NCI-H2107 treated with DMSO at 0.1 percent for 48 hours (cell line): ENCODE results near the gene MRFAP1.
A peak's percentile ranks its signal among the peaks of the same experiment; 100 is the strongest.
"Not testable (repeated sequence)": the region's sequence is repeated elsewhere in the genome, so short reads cannot be mapped to it uniquely, and the experiment has no call there.

Experiments used
- DNase-seq: peaks from one replicate; lab custom pipeline; 2025; ENCODE audit not compliant: unreplicated experiment; lab: John Stamatoyannopoulos, UW

Gene MRFAP1

GRCh38 chr4:6663596-6664393, 23.3 kb downstream of the MRFAP1 start:
- DNase-seq, result no peak

- DNase-seq, result no peak
These were observed 24.8 kb downstream of the MRFAP1 start for GRCh38 chr4:6665320-6665654.

- no peak for DNase-seq
These were observed 27.9 kb downstream of the MRFAP1 start for GRCh38 chr4:6668391-6668790.

- DNase-seq, result no peak
These were observed 31.2 kb downstream of the MRFAP1 start for GRCh38 chr4:6671648-6672047.

- DNase-seq, result no peak
These were observed 31.6 kb downstream of the MRFAP1 start for GRCh38 chr4:6672131-6672530.

GRCh38 chr4:6672541-6673190, 32.2 kb downstream of the MRFAP1 start:
- DNase-seq, result not testable (repeated sequence)

- DNase-seq, result not testable (repeated sequence)
These were observed 32.7 kb downstream of the MRFAP1 start for GRCh38 chr4:6673191-6673659.

GRCh38 chr4:6673660-6674499, 33.4 kb downstream of the MRFAP1 start:
- peak; percentile 55 for DNase-seq

GRCh38 chr4:6674500-6675149, 34.1 kb downstream of the MRFAP1 start:
- DNase-seq, result peak; percentile 40

- DNase-seq, result no peak
These were observed 36.5 kb downstream of the MRFAP1 start for GRCh38 chr4:6676722-6677558.

GRCh38 chr4:6680372-6681034, 40.0 kb downstream of the MRFAP1 start:
- DNase-seq, result no peak

- DNase-seq, result no peak
These were observed 40.7 kb downstream of the MRFAP1 start for GRCh38 chr4:6681191-6681590.

GRCh38 chr4:6682862-6683590, 42.5 kb downstream of the MRFAP1 start:
- no peak for DNase-seq

GRCh38 chr4:6684656-6685055, 44.2 kb downstream of the MRFAP1 start:
- DNase-seq, result no peak

- DNase-seq, result no peak
These were observed 45.8 kb downstream of the MRFAP1 start for GRCh38 chr4:6686104-6686787.

GRCh38 chr4:6687947-6688878, 47.7 kb downstream of the MRFAP1 start:
- DNase-seq, result no peak

- DNase-seq, result no peak
These were observed 48.5 kb downstream of the MRFAP1 start for GRCh38 chr4:6688879-6689505.
